AG09319 (cell line): Measurements from ENCODE around the gene CD248.

Source experiments
- DNase-seq: peaks from one replicate; pipeline ENCODE4 v3.0.0-alpha.2; 2010; ENCODE audit warnings: low read depth; ENCODE audit errors: extremely low read depth
- CTCF ChIP-seq: IDR thresholded peaks from 2 replicates; pipeline ENCODE4 v1.5.1; 2011; ENCODE audit warnings: low read depth, mild to moderate bottlenecking, inconsistent platforms, low read length, moderate library complexity

CD248 gene

GRCh38 chr11:66345316-66345649, 28.4 kb upstream of the CD248 start:
- no peak for DNase-seq
- TF ChIP-seq CTCF, result no peak

DNA sequence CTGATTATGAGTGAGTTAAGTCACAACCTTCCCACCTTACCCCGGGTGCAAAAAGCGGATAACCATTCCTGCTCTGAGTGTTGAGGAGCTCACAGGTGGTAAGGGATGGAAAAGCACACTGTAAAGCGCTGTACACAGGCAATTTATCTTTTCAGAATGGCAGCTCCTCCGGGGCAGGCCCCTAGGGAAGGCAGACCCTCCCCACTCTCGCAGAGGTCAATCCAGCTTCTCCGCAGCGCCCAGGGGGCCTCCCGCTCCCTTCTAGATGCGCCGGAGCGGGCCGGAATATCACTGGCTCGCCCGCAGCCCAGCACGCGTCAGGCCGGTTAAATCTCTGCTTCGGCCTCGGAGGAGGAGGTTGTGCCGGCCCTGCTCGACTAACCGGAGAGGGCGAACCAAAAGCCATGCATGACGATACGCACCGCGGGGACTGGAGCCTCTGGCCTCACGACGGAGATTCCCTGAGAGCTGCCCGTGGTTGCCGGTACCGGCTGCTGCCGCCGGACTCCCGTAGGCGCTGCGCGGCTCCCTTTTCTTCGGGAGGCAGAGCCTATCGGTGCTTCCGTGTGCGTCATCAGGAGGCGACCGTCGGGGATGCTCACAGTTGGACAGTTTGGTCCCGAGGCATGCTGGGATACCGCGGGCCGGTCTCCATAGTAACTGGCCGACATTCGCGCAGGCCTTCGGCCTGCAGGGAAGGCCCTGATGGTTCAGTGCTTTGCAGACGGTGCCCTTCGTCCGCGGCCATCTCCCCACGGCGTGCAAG, 27.9 kb upstream of the CD248 start, which contains the start of gene BRMS1:
Gene BRMS1 (minus strand): TSS at position 555 of the 766 bp plus-strand sequence. CDS start 2,870 bp downstream, outside the sequence.
- peak; percentile 2; the same call in 1 of the 2 replicates for TF ChIP-seq CTCF
- DNase-seq, result peak; percentile 88

DNA sequence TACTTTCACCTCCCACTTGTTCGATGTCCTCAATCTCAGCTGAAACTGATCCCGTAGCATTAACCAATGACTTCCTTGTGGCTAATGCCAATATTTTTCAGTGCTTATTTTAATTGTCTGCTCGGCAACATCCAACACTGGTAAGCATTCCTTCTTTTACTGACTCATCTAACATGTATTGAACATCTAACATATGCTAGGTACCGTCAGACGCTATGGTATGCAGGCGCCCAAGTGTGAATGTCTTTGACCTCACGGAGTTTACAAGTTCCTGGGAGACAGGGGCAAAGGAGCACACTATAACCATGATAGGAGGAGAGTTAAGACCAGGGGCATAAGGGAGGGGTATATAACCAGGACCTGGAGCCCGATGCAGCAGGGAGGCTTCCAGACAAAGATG, 26.3 kb upstream of the CD248 start:
- no peak for TF ChIP-seq CTCF
- DNase-seq, result no peak

DNA sequence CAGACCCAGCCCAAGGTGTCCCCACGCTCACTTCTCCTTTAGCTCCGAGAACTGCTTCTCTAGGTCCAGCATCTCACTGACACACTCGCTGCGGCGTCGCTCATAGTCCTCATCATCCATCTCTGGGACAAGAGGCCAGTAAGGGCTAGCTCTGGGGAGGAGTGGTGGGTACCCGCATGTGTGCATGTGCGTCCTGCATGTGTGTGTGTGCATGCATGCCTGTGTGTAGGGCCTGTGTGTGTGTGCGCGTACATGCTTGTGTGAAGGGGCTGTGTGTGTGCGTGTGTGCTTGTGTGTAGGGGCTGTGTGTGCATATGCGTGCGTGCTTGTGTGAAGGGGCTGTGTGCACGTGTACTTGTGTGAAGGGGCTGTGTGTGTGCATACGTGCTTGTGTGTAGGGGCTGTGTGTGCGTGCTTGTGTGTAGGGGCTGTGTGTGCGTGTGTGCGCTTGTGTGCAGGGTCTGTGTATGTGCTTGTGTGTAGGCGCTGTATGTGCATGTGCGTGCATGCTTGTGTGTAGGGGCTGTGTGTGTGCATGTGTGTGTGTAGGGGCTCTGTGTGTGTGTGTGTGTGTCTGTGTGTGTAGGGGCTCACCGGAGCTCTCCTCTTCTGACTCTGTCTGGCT, 24.8 kb upstream of the CD248 start:
- no peak for DNase-seq
- no peak for TF ChIP-seq CTCF

GRCh38 chr11:66340596-66341501, 24.0 kb upstream of the CD248 start:
- TF ChIP-seq CTCF, result no peak
- DNase-seq, result no peak

DNA sequence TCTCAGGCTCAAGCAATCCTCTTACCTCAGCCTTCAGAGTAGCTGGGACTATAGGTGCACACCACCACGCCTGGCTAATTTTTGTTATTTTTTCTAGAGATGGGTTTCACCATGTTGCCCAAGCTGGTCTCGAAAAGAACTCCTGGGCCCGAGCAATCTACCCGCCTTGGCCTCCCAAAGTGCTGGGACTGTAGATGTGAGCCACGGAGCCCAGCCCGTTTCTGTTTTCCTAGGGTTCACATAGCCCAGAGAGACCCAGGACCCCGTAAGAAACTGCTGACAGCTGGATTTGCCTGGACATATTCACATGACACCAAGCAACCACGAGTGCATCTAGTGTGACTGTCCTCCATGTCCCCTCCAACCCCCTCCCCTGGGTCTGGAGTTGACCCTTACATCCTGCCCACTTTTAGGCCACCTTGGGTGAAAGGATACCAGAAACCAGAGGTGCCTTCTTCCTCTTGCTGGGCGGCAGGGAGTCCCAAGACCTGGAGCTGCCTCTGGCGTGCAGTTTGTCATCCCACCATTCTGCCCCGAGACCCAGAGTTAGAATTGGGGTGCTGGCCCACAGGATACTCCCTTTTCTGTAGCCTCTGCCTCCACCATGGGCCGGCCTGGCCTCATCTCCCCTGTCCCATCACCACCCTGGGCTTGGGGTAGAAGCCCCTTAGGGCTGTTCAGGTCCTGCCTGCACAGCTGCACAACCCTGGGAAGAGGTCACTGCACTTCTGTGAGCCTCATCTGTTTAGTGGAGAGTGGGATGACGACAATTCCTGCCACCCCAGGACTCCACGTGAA, 23.0 kb upstream of the CD248 start:
- no peak for DNase-seq
- no peak for TF ChIP-seq CTCF
